ENCODE data around the gene EID2. TPM values are rescaled to one million over a fixed set of nuclear protein-coding genes. Genes with fewer than 3 reads are reported as not detected.

EID2 gene
- 19.1 and 22.9 TPM in 2 replicates for total RNA-seq (2014; rRNA removed; shearing (Covaris generic))
- total RNA-seq (2022), result 17.3 and 20.7 TPM in 2 replicates
- percentile 80 among the genes with signal in this experiment for Bru-seq, nascent RNA
- BruChase-seq, experiment 1, labeled RNA remaining after a 6-hour chase, result percentile 79 among the genes with signal in this experiment
- BruChase-seq, experiment 2, labeled RNA remaining after a 2-hour chase, result percentile 93 among the genes with signal in this experiment
- long read RNA-seq, transcript EID2-201 (1 exons, 1,629 nt), result major isoform, 16 of 17 reads
- long read RNA-seq, partial matches to known transcripts, result 0 of 17 reads
- long read RNA-seq, other reads (novel, unspliced or antisense), result 1 of 17 reads

DNA sequence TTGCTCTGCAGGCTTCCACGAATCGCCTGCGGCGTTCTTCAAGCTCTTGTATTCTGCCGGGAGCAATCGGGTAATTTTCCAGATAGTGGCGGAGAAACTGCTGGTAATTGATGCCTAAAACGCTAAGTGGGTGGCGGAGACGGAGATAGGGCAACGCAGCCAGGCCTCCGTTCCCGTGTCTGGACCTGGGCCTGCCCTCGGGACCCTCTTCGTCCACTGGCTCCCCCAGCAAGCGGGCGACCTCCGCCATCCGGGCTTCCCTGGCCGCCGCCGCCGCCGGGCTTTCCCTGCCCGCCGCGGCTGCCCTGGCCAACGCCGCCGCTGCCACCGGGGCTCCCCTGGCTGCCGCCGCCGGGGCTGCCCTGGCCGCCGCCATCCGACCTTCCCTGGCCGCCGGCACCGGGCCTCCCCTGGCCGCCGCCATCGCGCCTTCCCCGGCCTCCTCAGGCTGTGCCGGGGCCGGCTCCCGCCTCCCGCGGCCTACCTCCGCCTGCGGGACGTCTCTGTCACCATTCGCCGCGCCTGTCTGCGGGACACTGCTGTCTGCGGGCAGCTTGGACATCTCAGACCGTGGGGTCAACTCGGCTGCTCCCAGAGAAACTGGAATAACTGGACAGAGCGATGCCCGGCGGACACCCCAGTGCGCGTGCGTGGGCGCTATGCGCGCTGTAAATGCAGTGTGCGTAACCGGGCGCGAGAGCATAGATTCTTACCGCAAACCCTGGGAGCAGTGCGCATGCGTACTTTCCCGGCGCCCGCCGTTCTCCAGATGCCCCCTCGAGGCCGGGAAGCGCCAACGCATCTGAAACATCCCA, at the start of gene EID2:
TSS of gene EID2 (minus strand) at position 644 of the 815 bp plus-strand sequence. CDS start at position 562, 82 bp downstream.
- peak; percentile 95 for DNase-seq (ENCODE audit: low spot score)
- BruUV-seq (replicated peaks), result no TSS peak
- H3K79me2 ChIP-seq (ENCODE audit: insufficient read depth, low read depth, low read length), result peaks cover 18% of the 10 kb centered on the region; the same call in 1 of the 2 replicates
- peak within 1 kb of the TSS; percentile 30 for H3K27ac ChIP-seq (ENCODE audit: low read depth, low read length, poor library complexity, severe bottlenecking)
- H3K4me2 ChIP-seq (ENCODE audit: low read length), result peak within 1 kb of the TSS; percentile 86
- ChIA-PET CTCF (ENCODE audit: unreplicated experiment) (interaction anchor here (0.6 kb wide), 1 partner anchor 41 kb away, joined by 11 read pairs; the partner anchor contains the start of gene DLL3), POLR2A (interaction anchor here (0.6 kb wide), 1 partner anchor 84 kb away, joined by 4 read pairs; no protein-coding TSS in a partner anchor)
- no peaks in the 10 kb centered on the region for H3K9me2 ChIP-seq (ENCODE audit: insufficient read depth, low read length)
- TF ChIP-seq, protein P1, sequence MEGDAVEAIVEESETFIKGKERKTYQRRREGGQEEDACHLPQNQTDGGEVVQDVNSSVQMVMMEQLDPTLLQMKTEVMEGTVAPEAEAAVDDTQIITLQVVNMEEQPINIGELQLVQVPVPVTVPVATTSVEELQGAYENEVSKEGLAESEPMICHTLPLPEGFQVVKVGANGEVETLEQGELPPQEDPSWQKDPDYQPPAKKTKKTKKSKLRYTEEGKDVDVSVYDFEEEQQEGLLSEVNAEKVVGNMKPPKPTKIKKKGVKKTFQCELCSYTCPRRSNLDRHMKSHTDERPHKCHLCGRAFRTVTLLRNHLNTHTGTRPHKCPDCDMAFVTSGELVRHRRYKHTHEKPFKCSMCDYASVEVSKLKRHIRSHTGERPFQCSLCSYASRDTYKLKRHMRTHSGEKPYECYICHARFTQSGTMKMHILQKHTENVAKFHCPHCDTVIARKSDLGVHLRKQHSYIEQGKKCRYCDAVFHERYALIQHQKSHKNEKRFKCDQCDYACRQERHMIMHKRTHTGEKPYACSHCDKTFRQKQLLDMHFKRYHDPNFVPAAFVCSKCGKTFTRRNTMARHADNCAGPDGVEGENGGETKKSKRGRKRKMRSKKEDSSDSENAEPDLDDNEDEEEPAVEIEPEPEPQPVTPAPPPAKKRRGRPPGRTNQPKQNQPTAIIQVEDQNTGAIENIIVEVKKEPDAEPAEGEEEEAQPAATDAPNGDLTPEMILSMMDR (conservative IDR thresholded peaks at IDR 0.05; ENCODE audit: low read length), result no peak; the same call in 1 of the 2 replicates
- TF ChIP-seq EZH2phosphoT487 (IDR thresholded peaks at IDR 0.05; ENCODE audit: borderline replicate concordance, low read depth, low read length), result no peak
- H4K20me1 ChIP-seq (ENCODE audit: insufficient read depth, low read length), result no peaks in the 10 kb centered on the region
- H3K4me3 ChIP-seq (ENCODE audit: low read depth, low read length, poor library complexity, severe bottlenecking), result peak within 1 kb of the TSS; percentile 86
- H3K9me3 ChIP-seq (ENCODE audit: low read length), result no peaks in the 10 kb centered on the region
- intact Hi-C loops (cut with micrococcal nuclease; ENCODE audit: unreplicated experiment), result loop anchor here (1.0 to 10.0 kb wide), 2 partner anchors 99 to 415 kb away; partner anchors contain the start of gene PAK4
- H3K4me1 ChIP-seq (ENCODE audit: insufficient read depth, low read length, poor library complexity, severe bottlenecking), result peaks cover 42% of the 10 kb centered on the region
- no peaks in the 10 kb centered on the region for H3K36me3 ChIP-seq (ENCODE audit: insufficient read depth, low read length)
- peak within 1 kb of the TSS; percentile 75 for H2AFZ ChIP-seq (ENCODE audit: low read length)

DNA sequence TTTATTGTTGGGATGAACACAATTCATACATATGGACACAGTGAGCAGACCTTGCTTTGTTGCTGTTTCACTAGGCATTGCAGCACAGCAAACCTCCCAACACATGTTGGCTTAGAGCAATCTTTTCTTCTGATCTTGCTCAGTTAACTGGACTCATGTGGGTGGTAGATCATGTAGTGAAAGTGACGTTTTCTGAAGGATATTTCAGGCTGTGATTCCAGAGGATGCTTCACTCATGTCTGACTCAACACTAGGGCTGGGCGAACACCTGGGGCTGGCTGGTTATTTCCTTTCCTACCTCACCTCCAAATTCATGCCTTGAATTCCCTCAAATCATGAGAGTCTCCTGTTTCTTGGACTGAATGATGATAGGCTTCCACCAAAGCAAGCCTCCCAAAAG, 48.1 kb upstream of the EID2 start:
- H3K4me1 ChIP-seq (ENCODE audit: insufficient read depth, low read length, poor library complexity, severe bottlenecking), result no peaks in the 10 kb centered on the region
- H4K20me1 ChIP-seq (ENCODE audit: insufficient read depth, low read length), result no peaks in the 10 kb centered on the region
- ChIA-PET POLR2A (no interaction called here), CTCF (ENCODE audit: unreplicated experiment) (no interaction called here)
- no peak overlapping the region for H3K27ac ChIP-seq (ENCODE audit: low read depth, low read length, poor library complexity, severe bottlenecking)
- H2AFZ ChIP-seq (ENCODE audit: low read length), result no peak overlapping the region
- DNase-seq (ENCODE audit: low spot score), result no peak
- H3K9me2 ChIP-seq (ENCODE audit: insufficient read depth, low read length), result no peaks in the 10 kb centered on the region
- no peak for TF ChIP-seq EZH2phosphoT487 (IDR thresholded peaks at IDR 0.05; ENCODE audit: borderline replicate concordance, low read depth, low read length)
- TF ChIP-seq, protein P1 (conservative IDR thresholded peaks at IDR 0.05; ENCODE audit: low read length), result no peak
- H3K79me2 ChIP-seq (ENCODE audit: insufficient read depth, low read depth, low read length), result no peaks in the 10 kb centered on the region
- H3K9me3 ChIP-seq (ENCODE audit: low read length), result no peaks in the 10 kb centered on the region
- no peak overlapping the region for H3K4me2 ChIP-seq (ENCODE audit: low read length)
- H3K4me3 ChIP-seq (ENCODE audit: low read depth, low read length, poor library complexity, severe bottlenecking), result no peak overlapping the region
- intact Hi-C loops (cut with micrococcal nuclease; ENCODE audit: unreplicated experiment), result no loop called here
- H3K36me3 ChIP-seq (ENCODE audit: insufficient read depth, low read length), result no peaks in the 10 kb centered on the region
- no TSS peak for BruUV-seq (replicated peaks)

Measured in OCI-LY7 (cell line).